Measurements from ENCODE around the gene TMX4. TPM values are rescaled to one million over a fixed set of nuclear protein-coding genes. Genes with fewer than 3 reads are reported as not detected.

TMX4 gene
- total RNA-seq, 1 experiment from 2014 or later = 47.4 TPM

DNA sequence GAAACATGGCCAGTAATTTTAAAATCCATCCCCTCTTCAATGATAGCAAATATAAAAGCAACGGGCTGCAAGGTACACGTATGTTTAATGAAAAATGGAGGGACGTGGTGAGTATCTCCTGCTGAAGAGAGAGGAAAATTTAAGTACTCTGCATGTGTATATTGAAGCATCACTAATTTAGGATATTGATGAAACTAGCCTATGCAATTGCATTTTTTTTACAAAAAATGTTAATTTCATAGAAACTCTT, 362 bp upstream of the TMX4 start:
- ChIA-PET CTCF (interaction anchor here (0.7 to 1.5 kb wide), 4 partner anchors 45 to 701 kb away, joined by 3 to 7 read pairs (median 4); no protein-coding TSS in a partner anchor), POLR2A (interaction anchor here (0.6 to 2.8 kb wide), 17 partner anchors 9 to 1897 kb away, joined by 3 to 11 read pairs (median 4); partner anchors contain the start of gene FERMT1)
- intact Hi-C loops (cut with micrococcal nuclease) = no loop called here

DNA sequence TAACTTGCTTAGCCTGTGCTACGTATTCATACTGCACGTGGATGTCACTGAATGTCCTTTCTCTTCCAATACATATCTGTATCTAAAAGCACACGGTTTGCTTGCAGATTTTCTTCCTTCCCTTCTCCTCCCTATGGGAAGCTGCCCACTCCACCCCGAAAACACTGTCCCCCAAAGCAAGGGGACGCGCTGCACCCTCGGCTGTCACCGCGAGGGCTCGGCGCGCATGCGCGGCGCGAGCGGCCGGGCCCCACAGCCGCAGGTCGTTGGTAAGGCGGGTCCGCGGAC, 659 bp downstream of the TMX4 start:
- POLR2A ChIA-PET = interaction anchor here (0.7 to 2.8 kb wide), 10 partner anchors 8 to 1896 kb away, joined by 3 to 11 read pairs (median 4); partner anchors contain the start of gene FERMT1

More for the DNA sequence above, 362 bp upstream of the TMX4 start:
- TF ChIP-seq, protein P1, sequence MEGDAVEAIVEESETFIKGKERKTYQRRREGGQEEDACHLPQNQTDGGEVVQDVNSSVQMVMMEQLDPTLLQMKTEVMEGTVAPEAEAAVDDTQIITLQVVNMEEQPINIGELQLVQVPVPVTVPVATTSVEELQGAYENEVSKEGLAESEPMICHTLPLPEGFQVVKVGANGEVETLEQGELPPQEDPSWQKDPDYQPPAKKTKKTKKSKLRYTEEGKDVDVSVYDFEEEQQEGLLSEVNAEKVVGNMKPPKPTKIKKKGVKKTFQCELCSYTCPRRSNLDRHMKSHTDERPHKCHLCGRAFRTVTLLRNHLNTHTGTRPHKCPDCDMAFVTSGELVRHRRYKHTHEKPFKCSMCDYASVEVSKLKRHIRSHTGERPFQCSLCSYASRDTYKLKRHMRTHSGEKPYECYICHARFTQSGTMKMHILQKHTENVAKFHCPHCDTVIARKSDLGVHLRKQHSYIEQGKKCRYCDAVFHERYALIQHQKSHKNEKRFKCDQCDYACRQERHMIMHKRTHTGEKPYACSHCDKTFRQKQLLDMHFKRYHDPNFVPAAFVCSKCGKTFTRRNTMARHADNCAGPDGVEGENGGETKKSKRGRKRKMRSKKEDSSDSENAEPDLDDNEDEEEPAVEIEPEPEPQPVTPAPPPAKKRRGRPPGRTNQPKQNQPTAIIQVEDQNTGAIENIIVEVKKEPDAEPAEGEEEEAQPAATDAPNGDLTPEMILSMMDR (IDR thresholded peaks at IDR 0.05; ENCODE audit: unreplicated experiment) = no peak
- Mint-ChIP-seq H3K4me1 (ENCODE audit: insufficient read depth, unreplicated experiment) (peaks cover 13% of the 10 kb centered on the region), H3K36me3 (ENCODE audit: insufficient read depth, unreplicated experiment) (no peaks in the 10 kb centered on the region), H3K4me3 (ENCODE audit: unreplicated experiment) (peak overlapping the region; percentile 92), H3K27me3 (ENCODE audit: insufficient read depth, unreplicated experiment) (no peaks in the 10 kb centered on the region), H3K9me3 (ENCODE audit: unreplicated experiment) (no peaks in the 10 kb centered on the region), H3K27ac (ENCODE audit: low read depth, unreplicated experiment) (peak overlapping the region; percentile 68)
- no peak for DNase-seq (ENCODE audit: unreplicated experiment)
- BruUV-seq (replicated peaks) = no TSS peak

DNA sequence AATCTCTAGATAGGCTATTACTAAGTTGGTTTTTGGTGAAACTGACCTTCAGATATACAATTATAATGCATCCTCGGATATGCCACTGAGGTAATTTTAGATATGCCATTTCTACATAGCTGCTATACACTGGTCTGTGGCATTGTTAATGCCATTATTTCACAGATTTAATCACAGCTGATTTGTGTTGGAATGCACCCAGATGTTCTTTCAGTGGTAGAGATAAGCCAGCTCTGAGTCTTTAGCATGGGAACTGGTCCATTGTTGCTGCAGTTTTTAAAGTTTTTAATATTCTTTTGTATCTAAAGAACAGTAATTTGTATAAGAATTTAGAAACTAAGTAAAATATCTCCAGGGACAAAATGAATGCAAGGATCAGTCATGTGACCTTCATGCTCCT, 6.8 kb downstream of the TMX4 start:
- POLR2A ChIA-PET = interaction anchor here (0.5 kb wide), 1 partner anchor 20 kb away, joined by 3 read pairs; no protein-coding TSS in a partner anchor
- TF ChIP-seq, protein P1 (IDR thresholded peaks at IDR 0.05; ENCODE audit: unreplicated experiment) = no peak
- Mint-ChIP-seq H3K36me3 (ENCODE audit: insufficient read depth, unreplicated experiment) (peaks cover under 1% of the 10 kb centered on the region), H3K27ac (ENCODE audit: low read depth, unreplicated experiment) (no peak overlapping the region), H3K4me1 (ENCODE audit: insufficient read depth, unreplicated experiment) (peaks cover 13% of the 10 kb centered on the region), H3K4me3 (ENCODE audit: unreplicated experiment) (no peak overlapping the region), H3K27me3 (ENCODE audit: insufficient read depth, unreplicated experiment) (no peaks in the 10 kb centered on the region), H3K9me3 (ENCODE audit: unreplicated experiment) (no peaks in the 10 kb centered on the region)
- no TSS peak for BruUV-seq (replicated peaks)
- intact Hi-C loops (cut with micrococcal nuclease) = no loop called here
- CTCF ChIA-PET = interaction anchor here (1.0 to 1.5 kb wide), 2 partner anchors 31 to 709 kb away, joined by 3 to 4 read pairs; no protein-coding TSS in a partner anchor
- no peak for DNase-seq (ENCODE audit: unreplicated experiment)

More for the DNA sequence above, 659 bp downstream of the TMX4 start:
- CTCF ChIA-PET = interaction anchor here (0.6 to 1.1 kb wide), 3 partner anchors 25 to 1011 kb away, joined by 3 to 7 read pairs (median 3); no protein-coding TSS in a partner anchor
- TF ChIP-seq, protein P1 (IDR thresholded peaks at IDR 0.05; ENCODE audit: unreplicated experiment) = no peak
- Mint-ChIP-seq H3K4me3 (ENCODE audit: unreplicated experiment) (peak overlapping the region; percentile 92), H3K27me3 (ENCODE audit: insufficient read depth, unreplicated experiment) (no peaks in the 10 kb centered on the region), H3K36me3 (ENCODE audit: insufficient read depth, unreplicated experiment) (no peaks in the 10 kb centered on the region), H3K27ac (ENCODE audit: low read depth, unreplicated experiment) (peak overlapping the region; percentile 68), H3K9me3 (ENCODE audit: unreplicated experiment) (no peaks in the 10 kb centered on the region), H3K4me1 (ENCODE audit: insufficient read depth, unreplicated experiment) (peaks cover 17% of the 10 kb centered on the region)
- no TSS peak for BruUV-seq (replicated peaks)
- DNase-seq (ENCODE audit: unreplicated experiment) = peak; percentile 59
- intact Hi-C loops (cut with micrococcal nuclease) = no loop called here

DNA sequence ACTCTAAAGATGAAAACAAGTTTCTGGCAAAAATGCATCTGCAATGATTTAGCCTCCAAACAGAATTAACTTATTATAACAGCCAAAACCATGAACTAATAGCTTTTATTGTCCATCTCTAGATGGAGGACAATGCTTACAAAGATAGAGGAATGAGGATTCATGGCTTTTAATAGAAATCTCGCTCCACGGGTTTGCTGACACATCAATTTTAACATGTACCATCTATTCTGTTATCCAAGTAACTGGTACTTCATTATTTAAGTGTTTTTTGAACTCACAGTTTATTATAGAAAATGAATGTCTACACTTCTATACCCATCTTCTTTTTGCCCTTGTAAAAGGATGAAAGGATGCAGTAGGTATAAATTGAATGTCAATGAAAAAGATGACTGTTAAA, 10.8 kb downstream of the TMX4 start:
- peaks cover 6% of the 10 kb centered on the region for H3K4me1 Mint-ChIP-seq (ENCODE audit: insufficient read depth, unreplicated experiment)
- CTCF ChIA-PET = interaction anchor here (1.2 to 1.4 kb wide), 2 partner anchors 28 to 713 kb away, joined by 3 to 5 read pairs; no protein-coding TSS in a partner anchor
- intact Hi-C loops (cut with micrococcal nuclease) = no loop called here
- H3K9me3 Mint-ChIP-seq (ENCODE audit: unreplicated experiment) = no peaks in the 10 kb centered on the region
- no peak overlapping the region for H3K27ac Mint-ChIP-seq (ENCODE audit: low read depth, unreplicated experiment)
- H3K27me3 Mint-ChIP-seq (ENCODE audit: insufficient read depth, unreplicated experiment) = no peaks in the 10 kb centered on the region
- POLR2A ChIA-PET = interaction anchor here (1.2 kb wide), 1 partner anchor 49 kb away, joined by 3 read pairs; no protein-coding TSS in a partner anchor
- peaks cover 18% of the 10 kb centered on the region for H3K36me3 Mint-ChIP-seq (ENCODE audit: insufficient read depth, unreplicated experiment)
- TF ChIP-seq, protein P1 (IDR thresholded peaks at IDR 0.05; ENCODE audit: unreplicated experiment) = no peak
- DNase-seq (ENCODE audit: unreplicated experiment) = no peak
- BruUV-seq (replicated peaks) = no TSS peak
- no peak overlapping the region for H3K4me3 Mint-ChIP-seq (ENCODE audit: unreplicated experiment)

All from MCF 10A (cell line).